Urinary bladder (tissue), 4 donors: Measurements from ENCODE around the gene PNLIP. TPM values are rescaled to one million over a fixed set of nuclear protein-coding genes. Genes with fewer than 3 reads are reported as not detected.

Experiments used
- DNase-seq: peaks from one replicate; pipeline ENCODE4 v3.0.0-alpha.2; 2015; ENCODE audit errors: extremely low spot score
- H3K27ac ChIP-seq: one replicate; pipeline ENCODE4 v1.5.1; 2013; ENCODE audit warnings: low read depth, mild to moderate bottlenecking, moderate library complexity
- H3K36me3 ChIP-seq: one replicate; pipeline ENCODE4 v1.6.1; 2013; ENCODE audit warnings: mild to moderate bottlenecking, moderate library complexity; ENCODE audit not compliant: insufficient read depth
- H3K4me1 ChIP-seq: one replicate; pipeline ENCODE4 v1.6.1; 2013; ENCODE audit warnings: mild to moderate bottlenecking, moderate library complexity; ENCODE audit not compliant: insufficient read depth
- H3K4me3 ChIP-seq: one replicate; pipeline ENCODE4 v1.5.1; 2013; ENCODE audit warnings: low read depth, low read length
- WGBS: extraction: QIAGEN DNeasy Blood & Tissue Kit; methylation state at CpG from one replicate; pipeline ENCODE4 v1.1.7; 2013; 5-methylcytosine and 5-hydroxymethylcytosine counted together
- polyA plus RNA-seq: library from polyadenylated mRNA; stranded (reverse); fragments of 200-250 nt; gene quantifications from one replicate; pipeline ENCODE4 v1.2.3, GENCODE V29; 2013
- small RNA-seq: library from RNA; depleted of rRNA; stranded (forward); fragments of <200 nt; gene quantifications from one replicate; pipeline ENCODE3, GENCODE V24; 2014
- total RNA-seq: library from RNA; depleted of rRNA; stranded (reverse); fragments of >200 nt; gene quantifications from one replicate; pipeline ENCODE4 v1.2.3, GENCODE V29; 2014
- donor health status: healthy with polysubstance abuse.
- donor health status: healthy.

Gene PNLIP
- total and polyA plus RNA-seq, 2 donors: 0.11 TPM; not detected in 1

GRCh38 chr10:116613471-116613870 is 67.7 kb downstream of the PNLIP start:
- 57% methylated on average over 2 of the region's 2 CpGs for WGBS
- Histone ChIP-seq H3K36me3 (no peaks in the 10 kb centered on the region), H3K4me1 (no peaks in the 10 kb centered on the region), H3K27ac (no peak overlapping the region), H3K4me3 (no peak overlapping the region)
- DNase-seq: no peak

DNA sequence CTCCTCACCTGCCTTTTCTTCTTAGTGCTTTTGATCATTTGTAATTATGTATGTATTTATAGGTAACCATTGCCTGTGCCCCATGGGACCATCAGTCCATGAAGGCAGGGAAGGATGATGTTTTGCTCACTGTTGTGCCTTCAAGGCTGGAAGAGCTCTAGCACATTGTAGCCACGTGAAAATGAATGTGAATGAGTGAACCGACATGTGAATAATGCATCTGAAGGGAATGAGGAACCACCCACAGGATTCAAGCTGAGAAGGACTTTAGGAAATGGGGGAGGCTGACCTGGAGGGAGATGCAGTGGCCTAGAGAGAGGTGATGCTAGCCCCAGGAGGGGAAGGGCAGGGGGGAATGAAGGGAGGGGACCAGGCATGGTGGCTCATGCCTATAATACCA is 69.1 kb downstream of the PNLIP start:
- 49% methylated on average over 2 of the region's 2 CpGs for WGBS
- no peak overlapping the region for H3K4me3 ChIP-seq
- DNase-seq: no peak
- H3K27ac ChIP-seq: no peak overlapping the region
- no peaks in the 10 kb centered on the region for H3K36me3 ChIP-seq
- H3K4me1 ChIP-seq: no peaks in the 10 kb centered on the region

DNA sequence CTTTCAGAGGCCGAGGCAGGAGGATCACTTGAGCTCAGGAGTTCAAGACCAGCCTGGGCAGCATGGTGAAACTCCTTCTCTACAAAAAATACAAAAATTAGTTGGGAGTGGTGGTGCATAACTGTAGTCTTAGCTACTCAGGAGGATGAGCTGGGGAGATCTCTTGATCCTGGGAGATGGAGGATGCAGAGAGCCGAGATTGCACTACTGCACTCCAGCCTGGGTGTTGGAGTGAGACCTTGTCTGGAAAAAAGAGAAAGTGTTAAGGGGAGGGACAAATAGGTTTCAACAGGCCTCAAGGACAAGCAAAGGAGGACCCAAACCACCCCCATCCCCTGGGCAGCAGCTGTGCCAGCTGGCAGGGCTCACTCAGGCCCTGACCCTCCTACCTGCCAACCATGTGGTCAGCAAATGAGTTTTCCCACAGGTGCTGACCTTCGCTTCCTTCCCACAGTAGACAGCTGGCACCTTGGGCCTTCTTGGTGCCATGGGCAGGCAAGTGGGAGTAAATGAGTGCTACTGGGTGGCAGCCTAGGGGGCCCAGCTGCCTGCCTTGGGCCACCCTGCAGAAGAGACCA is 69.6 kb downstream of the PNLIP start:
- H3K4me3 ChIP-seq: no peak overlapping the region
- DNase-seq: no peak

More for the DNA sequence above, 69.6 kb downstream of the PNLIP start:
- Histone ChIP-seq H3K36me3 (no peaks in the 10 kb centered on the region), H3K27ac (no peak overlapping the region), H3K4me1 (no peaks in the 10 kb centered on the region)
- WGBS: 87% methylated on average over 3 of the region's 3 CpGs

Small RNA genes within 50 kb of the gene (small RNA-seq; reads per million reads assigned to genes)
- not detected for gene RNU6-1090P

Other genes starting within 250 kb of the PNLIP start
- gene CCDC172, start 221.5 kb upstream of the PNLIP start, total RNA-seq: not detected
- not detected for gene CCDC172, start 221.5 kb upstream of the PNLIP start, polyA plus RNA-seq
- not detected for gene PNLIPRP3, start 118.1 kb upstream of the PNLIP start, total RNA-seq
- 0.27 TPM for gene PNLIPRP3, start 118.1 kb upstream of the PNLIP start, polyA plus RNA-seq
- not detected for gene PNLIPRP1, start 45.0 kb downstream of the PNLIP start, total RNA-seq
- gene PNLIPRP1, start 45.0 kb downstream of the PNLIP start, polyA plus RNA-seq: 0.11 TPM
- not detected for gene PNLIPRP2, start 75.0 kb downstream of the PNLIP start, total RNA-seq
- gene PNLIPRP2, start 75.0 kb downstream of the PNLIP start, polyA plus RNA-seq: 0.06 TPM
- 24.4 TPM for gene HSPA12A, start 196.6 kb downstream of the PNLIP start, total RNA-seq
- 9.1 TPM for gene HSPA12A, start 196.6 kb downstream of the PNLIP start, polyA plus RNA-seq